ENCODE results near the gene ZNF746. TPM values are rescaled to one million over a fixed set of nuclear protein-coding genes. Genes with fewer than 3 reads are reported as not detected.

Gene ZNF746
- total and polyA plus RNA-seq, 4 donors, result 8.9 to 25.1 (median 17.1) TPM

DNA sequence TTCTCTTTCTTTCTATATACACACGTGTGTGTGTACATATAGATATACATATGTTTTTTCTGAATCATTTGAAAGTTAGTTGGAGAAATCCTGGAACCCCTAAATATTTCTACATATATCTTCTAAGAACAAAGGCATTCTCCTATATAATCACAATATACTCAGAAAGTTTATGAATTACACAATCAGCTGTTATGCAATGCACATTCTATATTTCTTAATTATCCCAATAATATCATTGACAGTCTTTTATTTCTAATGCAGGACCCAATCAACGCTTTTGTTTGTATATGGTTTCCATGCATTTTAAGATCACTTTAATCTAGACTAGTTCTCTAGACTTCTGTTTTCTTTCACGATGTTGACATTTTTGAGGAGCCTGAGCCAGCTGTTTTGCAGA is 27.7 kb upstream of the ZNF746 start:
- Histone ChIP-seq H3K9ac (ENCODE audit: insufficient read depth in 1 of 2, low read length in 2 of 2) (no peak overlapping the region), H3K27me3 (ENCODE audit: control insufficient read depth in 3 of 3, insufficient read depth in 3 of 3, low read length in 2 of 3) (no peaks in the 10 kb centered on the region), H3K27ac (ENCODE audit: low read depth in 1 of 2, low read length in 1 of 2) (no peak overlapping the region), H3K4me1 (ENCODE audit: control insufficient read depth in 5 of 5, insufficient read depth in 5 of 5, low read length in 5 of 5) (no peaks in the 10 kb centered on the region), H3K36me3 (ENCODE audit: control insufficient read depth in 4 of 4, insufficient read depth in 4 of 4, low read length in 4 of 4) (no peaks in the 10 kb centered on the region), H3K9me3 (ENCODE audit: control insufficient read depth in 4 of 4, insufficient read depth in 3 of 4, low read length in 3 of 4) (peaks cover 2 to 30% (median 14%) of the 10 kb centered on the region in 4 donors), H3K4me3 (no peak overlapping the region)
- ATAC-seq (ENCODE audit: insufficient read depth, low FRiP score) (no peak), DNase-seq (no peak)
- WGBS, 2 donors, result 76 to 79% methylated on average over 3 of the region's 3 CpGs
- TF ChIP-seq, protein P1, sequence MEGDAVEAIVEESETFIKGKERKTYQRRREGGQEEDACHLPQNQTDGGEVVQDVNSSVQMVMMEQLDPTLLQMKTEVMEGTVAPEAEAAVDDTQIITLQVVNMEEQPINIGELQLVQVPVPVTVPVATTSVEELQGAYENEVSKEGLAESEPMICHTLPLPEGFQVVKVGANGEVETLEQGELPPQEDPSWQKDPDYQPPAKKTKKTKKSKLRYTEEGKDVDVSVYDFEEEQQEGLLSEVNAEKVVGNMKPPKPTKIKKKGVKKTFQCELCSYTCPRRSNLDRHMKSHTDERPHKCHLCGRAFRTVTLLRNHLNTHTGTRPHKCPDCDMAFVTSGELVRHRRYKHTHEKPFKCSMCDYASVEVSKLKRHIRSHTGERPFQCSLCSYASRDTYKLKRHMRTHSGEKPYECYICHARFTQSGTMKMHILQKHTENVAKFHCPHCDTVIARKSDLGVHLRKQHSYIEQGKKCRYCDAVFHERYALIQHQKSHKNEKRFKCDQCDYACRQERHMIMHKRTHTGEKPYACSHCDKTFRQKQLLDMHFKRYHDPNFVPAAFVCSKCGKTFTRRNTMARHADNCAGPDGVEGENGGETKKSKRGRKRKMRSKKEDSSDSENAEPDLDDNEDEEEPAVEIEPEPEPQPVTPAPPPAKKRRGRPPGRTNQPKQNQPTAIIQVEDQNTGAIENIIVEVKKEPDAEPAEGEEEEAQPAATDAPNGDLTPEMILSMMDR (IDR thresholded peaks at IDR 0.05; ENCODE audit: control extremely low read depth, extremely low read depth), result no peak

DNA sequence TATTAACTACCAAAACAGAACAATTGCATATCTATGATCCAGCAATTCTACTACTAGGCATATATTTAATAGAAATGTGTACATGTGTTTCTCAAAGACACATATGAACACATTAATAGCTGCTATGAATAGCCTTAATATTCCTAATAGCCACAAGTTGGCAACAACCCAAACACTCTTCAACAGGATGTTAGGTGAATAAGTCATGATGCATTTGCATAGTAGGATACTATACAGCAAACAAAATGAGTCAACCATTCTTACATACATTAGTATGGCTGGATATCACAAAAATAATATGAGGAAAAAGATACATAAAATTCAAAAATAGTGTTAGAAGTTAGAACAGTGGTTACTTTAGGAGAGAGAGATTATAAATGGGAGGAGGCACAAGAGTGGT is 26.8 kb upstream of the ZNF746 start:
- no peaks in the 10 kb centered on the region for H3K36me3 ChIP-seq (ENCODE audit: control insufficient read depth in 4 of 4, insufficient read depth in 4 of 4, low read length in 4 of 4)
- no peak for DNase-seq
- H3K27ac ChIP-seq (ENCODE audit: low read depth in 1 of 2, low read length in 1 of 2), result no peak overlapping the region
- H3K9ac ChIP-seq (ENCODE audit: insufficient read depth in 1 of 2, low read length in 2 of 2), result no peak overlapping the region
- no peak for ATAC-seq (ENCODE audit: insufficient read depth, low FRiP score)
- H3K4me3 ChIP-seq, result no peak overlapping the region
- TF ChIP-seq, protein P1 (IDR thresholded peaks at IDR 0.05; ENCODE audit: control extremely low read depth, extremely low read depth), result no peak
- H3K9me3 ChIP-seq (ENCODE audit: control insufficient read depth in 4 of 4, insufficient read depth in 3 of 4, low read length in 3 of 4), result peaks cover 2 to 24% (median 12%) of the 10 kb centered on the region in 4 donors
- no peaks in the 10 kb centered on the region for H3K27me3 ChIP-seq (ENCODE audit: control insufficient read depth in 3 of 3, insufficient read depth in 3 of 3, low read length in 2 of 3)
- H3K4me1 ChIP-seq (ENCODE audit: control insufficient read depth in 5 of 5, insufficient read depth in 5 of 5, low read length in 5 of 5), result no peaks in the 10 kb centered on the region

DNA sequence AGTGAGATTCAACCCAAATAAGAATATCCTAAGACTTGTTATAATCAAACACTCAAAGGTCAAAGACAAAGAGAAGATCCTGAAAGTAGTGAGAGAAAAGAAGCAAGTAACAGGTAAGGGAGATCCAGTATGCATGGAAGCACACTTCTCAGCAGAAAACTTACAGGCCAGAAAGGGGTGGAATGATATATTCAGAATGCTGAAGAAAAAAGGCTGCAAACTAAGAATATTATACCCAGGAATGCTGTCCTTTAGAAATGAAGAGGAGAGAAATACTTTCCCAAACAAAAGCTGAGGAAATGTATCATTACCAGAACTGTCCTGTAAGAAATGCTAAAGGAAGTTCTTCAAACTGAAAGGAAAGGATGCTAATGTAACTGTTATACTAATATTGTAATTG is 12.6 kb upstream of the ZNF746 start:
- Histone ChIP-seq H3K4me1 (ENCODE audit: control insufficient read depth in 5 of 5, insufficient read depth in 5 of 5, low read length in 5 of 5) (no peaks in the 10 kb centered on the region), H3K4me3 (no peak overlapping the region), H3K36me3 (ENCODE audit: control insufficient read depth in 4 of 4, insufficient read depth in 4 of 4, low read length in 4 of 4) (no peaks in the 10 kb centered on the region), H3K27me3 (ENCODE audit: control insufficient read depth in 3 of 3, insufficient read depth in 3 of 3, low read length in 2 of 3) (no peaks in the 10 kb centered on the region), H3K9me3 (ENCODE audit: control insufficient read depth in 4 of 4, insufficient read depth in 3 of 4, low read length in 3 of 4) (peaks cover 0 to 14% (median 7%) of the 10 kb centered on the region in 4 donors), H3K9ac (ENCODE audit: insufficient read depth in 1 of 2, low read length in 2 of 2) (no peak overlapping the region), H3K27ac (ENCODE audit: low read depth in 1 of 2, low read length in 1 of 2) (no peak overlapping the region)
- TF ChIP-seq, protein P1 (IDR thresholded peaks at IDR 0.05; ENCODE audit: control extremely low read depth, extremely low read depth), result no peak
- ATAC-seq (ENCODE audit: insufficient read depth, low FRiP score) (no peak), DNase-seq (no peak)

DNA sequence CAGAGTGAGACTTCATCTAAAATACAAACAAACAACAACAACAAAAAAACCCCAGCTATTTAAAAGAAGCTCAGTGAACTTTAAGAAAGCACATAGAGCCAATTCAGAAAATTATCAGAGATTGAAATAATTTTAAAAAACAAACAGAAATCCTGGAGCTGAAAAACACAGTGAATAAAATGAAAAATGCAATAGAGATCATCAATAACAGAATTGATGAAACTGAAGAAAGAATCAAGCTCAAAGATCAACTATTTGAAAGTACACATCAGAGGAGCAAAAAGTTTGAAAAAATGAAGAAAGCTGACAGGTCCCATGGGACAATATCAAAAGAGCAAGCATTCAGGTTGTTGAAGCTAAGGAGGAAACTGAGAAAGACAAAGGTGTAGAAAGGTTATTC is 12.2 kb upstream of the ZNF746 start:
- DNase-seq (no peak), ATAC-seq (ENCODE audit: insufficient read depth, low FRiP score) (no peak)
- H3K27ac ChIP-seq (ENCODE audit: low read depth in 1 of 2, low read length in 1 of 2), result no peak overlapping the region
- no peak overlapping the region for H3K9ac ChIP-seq (ENCODE audit: insufficient read depth in 1 of 2, low read length in 2 of 2)
- H3K36me3 ChIP-seq (ENCODE audit: control insufficient read depth in 4 of 4, insufficient read depth in 4 of 4, low read length in 4 of 4), result no peaks in the 10 kb centered on the region
- H3K4me1 ChIP-seq (ENCODE audit: control insufficient read depth in 5 of 5, insufficient read depth in 5 of 5, low read length in 5 of 5), result no peaks in the 10 kb centered on the region
- H3K27me3 ChIP-seq (ENCODE audit: control insufficient read depth in 3 of 3, insufficient read depth in 3 of 3, low read length in 2 of 3), result no peaks in the 10 kb centered on the region
- TF ChIP-seq, protein P1 (IDR thresholded peaks at IDR 0.05; ENCODE audit: control extremely low read depth, extremely low read depth), result no peak
- no peak overlapping the region for H3K4me3 ChIP-seq
- H3K9me3 ChIP-seq (ENCODE audit: control insufficient read depth in 4 of 4, insufficient read depth in 3 of 4, low read length in 3 of 4), result peaks cover 0 to 14% (median 7%) of the 10 kb centered on the region in 4 donors
